Liver (tissue), 3 donors: ENCODE results near the gene KCNA5.

ENCODE experiments used
- CTCF ChIP-seq: fragments of 150-350 bp; IDR thresholded peaks from 2 replicates; pipeline ENCODE4 v1.5.1; 2017; ENCODE audit warnings: improper control_type of control experiment, low read depth, low read length; ENCODE audit not compliant: missing input control
- GABPA ChIP-seq, 2 donors: IDR thresholded peaks in 1 of 2; conservative IDR thresholded peaks in 1 of 2; 2 replicates each; pipeline ENCODE4 v1.6.1; 2016; ENCODE audit warnings: antibody characterized with exemption in 2 of 2, mild to moderate bottlenecking in 1 of 2, moderate library complexity in 1 of 2
- JUND ChIP-seq, 2 donors: IDR thresholded peaks; 2 replicates each; pipeline ENCODE4 v1.6.1; 2016; ENCODE audit warnings: antibody characterized with exemption in 2 of 2
- MAX ChIP-seq: IDR thresholded peaks from 2 replicates; pipeline ENCODE4 v1.6.1; 2016; ENCODE audit warnings: antibody characterized with exemption
- RXRA ChIP-seq, 2 donors: IDR thresholded peaks; 2 replicates each; pipeline ENCODE4 v1.6.1; 2017 to 2018; ENCODE audit warnings: antibody characterized with exemption in 2 of 2, mild to moderate bottlenecking in 1 of 2
- SP1 ChIP-seq: IDR thresholded peaks from 2 replicates; pipeline ENCODE4 v1.6.1; 2018; ENCODE audit warnings: antibody characterized with exemption, mild to moderate bottlenecking
- TAF1 ChIP-seq: conservative IDR thresholded peaks from 2 replicates; pipeline ENCODE4 v1.6.1; 2016; ENCODE audit warnings: antibody characterized with exemption, mild to moderate bottlenecking
- donor health status: healthy.
- donor health status: healthy.

GRCh38 chr12:5031958-5032357 is 11.7 kb upstream of the KCNA5 start:
- no peak for TF ChIP-seq GABPA (IDR thresholded peaks at IDR 0.05 in 1 of 2, conservative IDR thresholded peaks at IDR 0.05 in 1 of 2)
- no peak for TF ChIP-seq CTCF
- TF ChIP-seq SP1 = no peak
- no peak for TF ChIP-seq MAX
- no peak for TF ChIP-seq TAF1
- no peak for TF ChIP-seq JUND (IDR thresholded peaks at IDR 0.05)
- TF ChIP-seq RXRA (IDR thresholded peaks at IDR 0.05) = no peak
